Activated T-helper 1 cell treated with anti-CD3 and anti-CD28 coated beads, Interleukin-12 subunit alpha, Interleukin-12 subunit beta, Interleukin-2, Interleukin-4 antibody, amounts not matched to agents 30 ng/mL and 10 ng/mL and 1 ng/mL, durations not matched to agents 14 hours and 24 hours and 36 hours (primary cell): Measurements from ENCODE around the gene CHODL. TPM values are rescaled to one million over a fixed set of nuclear protein-coding genes. Genes with fewer than 3 reads are reported as not detected.

ENCODE experiments used
- total RNA-seq: library from RNA; stranded (reverse); gene quantifications from 2 replicates; pipeline ENCODE4 v1.2.3, GENCODE V29; 2022

CHODL gene
- total RNA-seq, 1 donor from 2014 or later: not detected

Other genes with a start within 250 kb of the CHODL start
- gene TMPRSS15, start 159.0 kb downstream of the CHODL start, total RNA-seq: not detected in 2 replicates